ENCODE measurements around the gene ITGA1.

DNA sequence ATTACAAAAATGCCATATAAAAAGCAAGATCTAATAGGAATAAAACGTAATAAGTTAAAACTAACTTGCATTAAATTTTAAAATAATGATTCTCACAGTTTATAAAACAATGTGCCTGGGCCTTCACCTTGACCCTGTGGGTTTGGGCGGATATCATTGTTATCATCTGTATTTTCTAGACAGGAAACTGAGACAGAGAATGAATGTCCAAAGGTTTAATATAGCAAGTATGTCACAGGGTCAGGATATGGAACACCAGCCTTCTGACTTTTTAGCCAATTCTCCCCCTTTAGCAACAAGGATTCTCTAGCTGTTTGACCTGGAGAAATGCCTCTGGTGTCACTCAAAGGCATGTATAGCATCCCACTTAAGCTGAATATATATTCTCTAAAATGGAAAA lies 67.2 kb downstream of the ITGA1 start:
- TF ChIP-seq EZH2phosphoT487 (IDR thresholded peaks at IDR 0.05; ENCODE audit: low read length) (no peak), EZH2 (optimal IDR thresholded peaks at IDR 0.05; ENCODE audit: low read depth, low read length) (no peak)
- TF ChIP-seq, protein P1, sequence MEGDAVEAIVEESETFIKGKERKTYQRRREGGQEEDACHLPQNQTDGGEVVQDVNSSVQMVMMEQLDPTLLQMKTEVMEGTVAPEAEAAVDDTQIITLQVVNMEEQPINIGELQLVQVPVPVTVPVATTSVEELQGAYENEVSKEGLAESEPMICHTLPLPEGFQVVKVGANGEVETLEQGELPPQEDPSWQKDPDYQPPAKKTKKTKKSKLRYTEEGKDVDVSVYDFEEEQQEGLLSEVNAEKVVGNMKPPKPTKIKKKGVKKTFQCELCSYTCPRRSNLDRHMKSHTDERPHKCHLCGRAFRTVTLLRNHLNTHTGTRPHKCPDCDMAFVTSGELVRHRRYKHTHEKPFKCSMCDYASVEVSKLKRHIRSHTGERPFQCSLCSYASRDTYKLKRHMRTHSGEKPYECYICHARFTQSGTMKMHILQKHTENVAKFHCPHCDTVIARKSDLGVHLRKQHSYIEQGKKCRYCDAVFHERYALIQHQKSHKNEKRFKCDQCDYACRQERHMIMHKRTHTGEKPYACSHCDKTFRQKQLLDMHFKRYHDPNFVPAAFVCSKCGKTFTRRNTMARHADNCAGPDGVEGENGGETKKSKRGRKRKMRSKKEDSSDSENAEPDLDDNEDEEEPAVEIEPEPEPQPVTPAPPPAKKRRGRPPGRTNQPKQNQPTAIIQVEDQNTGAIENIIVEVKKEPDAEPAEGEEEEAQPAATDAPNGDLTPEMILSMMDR (IDR thresholded peaks at IDR 0.05; ENCODE audit: low read length), result no peak
